NB4 (cell line): ENCODE measurements around the gene NEUROG1.

Experiments used
- CTCF ChIP-seq: IDR thresholded peaks from one replicate; pipeline ENCODE4 v1.5.1; 2012; ENCODE audit warnings: low read depth, low read length
- MYC ChIP-seq: IDR thresholded peaks from 2 replicates; pipeline ENCODE4 v1.6.1; 2011; ENCODE audit warnings: low read depth, low read length

GRCh38 chr5:135557076-135557838 lies 21.5 kb upstream of the NEUROG1 start:
- TF ChIP-seq MYC (no peak), CTCF (no peak)
